ENCODE results near the gene PCCA. TPM values are rescaled to one million over a fixed set of nuclear protein-coding genes. Genes with fewer than 3 reads are reported as not detected.

PCCA gene
- total and polyA plus RNA-seq, 4 donors, result 30.1 to 160 (median 76.3) TPM

GRCh38 chr13:100344544-100344943 is 255.7 kb downstream of the PCCA start:
- Histone ChIP-seq H3K4me3 (ENCODE audit: low read depth in 1 of 3, low read length in 3 of 3) (no peak overlapping the region), H3K27ac (ENCODE audit: low read depth in 1 of 2, low read length in 2 of 2) (no peak overlapping the region), H3K9me3 (ENCODE audit: control insufficient read depth in 4 of 4, low read length in 3 of 4) (no peaks in the 10 kb centered on the region), H3K4me1 (ENCODE audit: control insufficient read depth in 4 of 4, insufficient read depth in 4 of 4, low read length in 3 of 4) (no peaks in the 10 kb centered on the region), H3K36me3 (ENCODE audit: control insufficient read depth in 4 of 4, insufficient read depth in 3 of 4, low read depth in 1 of 4, low read length in 3 of 4) (peaks cover 5 to 21% (median 6%) of the 10 kb centered on the region in 4 donors), H3K27me3 (ENCODE audit: control insufficient read depth in 4 of 4, insufficient read depth in 4 of 4, low read length in 3 of 4) (no peaks in the 10 kb centered on the region), H3K9ac (ENCODE audit: low read depth in 1 of 2, low read length in 2 of 2) (no peak overlapping the region)
- WGBS, result 81% methylated on average over 4 of the region's 4 CpGs
- TF ChIP-seq HNF4A (conservative IDR thresholded peaks at IDR 0.05), result no peak
- no peak for TF ChIP-seq REST (IDR thresholded peaks at IDR 0.05)
- DNase-seq (ENCODE audit: low spot score), result no peak

- no peak for TF ChIP-seq TAF1 (conservative IDR thresholded peaks at IDR 0.05)
- no peak for TF ChIP-seq YY1 (IDR thresholded peaks at IDR 0.05)
- no peak for TF ChIP-seq JUND (IDR thresholded peaks at IDR 0.05)
- no peak for TF ChIP-seq EGR1 (IDR thresholded peaks at IDR 0.05; ENCODE audit: low read depth in 2 of 2)
- no peak for TF ChIP-seq CTCF (IDR thresholded peaks at IDR 0.05; ENCODE audit: low read depth, low read length, missing input control)
- no peak for TF ChIP-seq FOXA2 (IDR thresholded peaks at IDR 0.05)
- no peak for TF ChIP-seq MAX (IDR thresholded peaks at IDR 0.05)
- TF ChIP-seq RXRA (IDR thresholded peaks at IDR 0.05), result no peak
- TF ChIP-seq REST (IDR thresholded peaks at IDR 0.05), result no peak
- Histone ChIP-seq H3K4me1 (ENCODE audit: control insufficient read depth in 4 of 4, insufficient read depth in 4 of 4, low read length in 3 of 4) (peaks cover 0 to 2% (median 0%) of the 10 kb centered on the region in 4 donors), H3K4me3 (ENCODE audit: low read depth in 1 of 3, low read length in 3 of 3) (no peak overlapping the region), H3K9me3 (ENCODE audit: control insufficient read depth in 4 of 4, low read length in 3 of 4) (no peaks in the 10 kb centered on the region), H3K27ac (ENCODE audit: low read depth in 1 of 2, low read length in 2 of 2) (no peak overlapping the region), H3K27me3 (ENCODE audit: control insufficient read depth in 4 of 4, insufficient read depth in 4 of 4, low read length in 3 of 4) (no peaks in the 10 kb centered on the region), H3K9ac (ENCODE audit: low read depth in 1 of 2, low read length in 2 of 2) (no peak overlapping the region), H3K36me3 (ENCODE audit: control insufficient read depth in 4 of 4, insufficient read depth in 3 of 4, low read depth in 1 of 4, low read length in 3 of 4) (peaks cover 0 to 10% (median 1%) of the 10 kb centered on the region in 4 donors)
- WGBS, result 75% methylated on average over 3 of the region's 3 CpGs
- DNase-seq (ENCODE audit: low spot score), result no peak
Measured at GRCh38 chr13:100347968-100348367, 259.1 kb downstream of the PCCA start.

Measured in liver (tissue), 9 donors.